SK-N-SH (cell line): ENCODE measurements around the gene ERMAP. TPM values are rescaled to one million over a fixed set of nuclear protein-coding genes. Genes with fewer than 3 reads are reported as not detected.

Experiments
- CTCF ChIA-PET: fragments of 300-600, 350-600 bp; formaldehyde crosslinking; extraction: SDS; loops from one replicate; lab custom pipeline; 2021; lab: Yijun Ruan, JAX
- POLR2A ChIA-PET: fragments of 350-600 bp; sonication (Branson Sonifier 250); formaldehyde crosslinking; extraction: SDS; loops from one replicate; lab custom pipeline; 2020; ENCODE audit warnings: antibody characterized with exemption, inconsistent platforms; lab: Yijun Ruan, JAX
- DNase-seq: peaks from one replicate; pipeline ENCODE4 v3.0.0; 2012
- H2AFZ ChIP-seq: fragments of 200-600 bp; sonication (generic); 2 replicates; pipeline ENCODE4 v1.8.1; 2016; ENCODE audit warnings: antibody characterized with exemption, mild to moderate bottlenecking, low read depth
- H3F3A ChIP-seq: fragments of 200-600 bp; sonication (generic); replicated peaks from 2 replicates; pipeline ENCODE3; 2016; ENCODE audit warnings: antibody characterized with exemption, mild to moderate bottlenecking; ENCODE audit not compliant: insufficient read depth
- H3K27ac ChIP-seq, 2 experiments: fragments of 200-500 bp in 1 of 2; fragments of 200-600 bp in 1 of 2; sonication (Bioruptor generic) in 1 of 2; sonication (generic), shearing (Covaris generic) in 1 of 2; 2 replicates each; pipeline versions ENCODE4 v1.5.1 to v1.6.1; 2014 to 2016; ENCODE audit warnings: low read depth in 2 of 2, inconsistent platforms in 1 of 2, low read length in 1 of 2, mild to moderate bottlenecking in 1 of 2, mixed read lengths in 1 of 2
- H3K27me3 ChIP-seq: fragments of 200-600 bp; sonication (generic), shearing (Covaris generic); 2 replicates; pipeline ENCODE4 v1.6.1; 2016; ENCODE audit warnings: mixed run types; ENCODE audit not compliant: insufficient read depth
- H3K36me3 ChIP-seq, 2 experiments: fragments of 200-500 bp in 1 of 2; fragments of 200-600 bp in 1 of 2; sonication (Bioruptor generic) in 1 of 2; sonication (generic) in 1 of 2; replicated peaks in 1 of 2; 2 replicates each; pipeline versions ENCODE3 to v1.5.1; 2014 to 2016; ENCODE audit warnings: low read length in 1 of 2, mild to moderate bottlenecking in 1 of 2; ENCODE audit not compliant: insufficient read depth in 2 of 2, control insufficient read depth in 1 of 2
- H3K4me1 ChIP-seq, 2 experiments: fragments of 200-500 bp in 1 of 2; fragments of 200-600 bp in 1 of 2; sonication (Bioruptor generic) in 1 of 2; sonication (generic), shearing (Covaris generic) in 1 of 2; 2 replicates each; pipeline versions ENCODE4 v1.5.1 to v1.6.1; 2014 to 2016; ENCODE audit warnings: low read depth in 1 of 2, low read length in 1 of 2, mixed run types in 1 of 2; ENCODE audit not compliant: insufficient read depth in 2 of 2, control insufficient read depth in 1 of 2
- H3K4me2 ChIP-seq: fragments of 200-600 bp; sonication (generic), shearing (Covaris generic); 2 replicates; pipeline ENCODE4 v1.6.1; 2017; ENCODE audit warnings: mixed run types
- H3K4me3 ChIP-seq, 2 experiments: fragments of 200-500 bp in 1 of 2; fragments of 200-600 bp in 1 of 2; sonication (Bioruptor generic) in 1 of 2; sonication (generic), shearing (Covaris generic) in 1 of 2; 2 replicates each; pipeline versions ENCODE4 v1.5.1 to v1.8.1; 2014 to 2016; ENCODE audit warnings: low read depth in 2 of 2, inconsistent platforms in 1 of 2, low read length in 1 of 2, mild to moderate bottlenecking in 1 of 2, mixed read lengths in 1 of 2, moderate library complexity in 1 of 2
- H3K79me2 ChIP-seq: fragments of 200-600 bp; sonication (generic); 2 replicates; pipeline ENCODE4 v1.8.1; 2017; ENCODE audit warnings: mild to moderate bottlenecking; ENCODE audit not compliant: insufficient read depth
- H3K9ac ChIP-seq: fragments of 200-600 bp; sonication (generic); 2 replicates; pipeline ENCODE4 v1.6.1; 2017; ENCODE audit warnings: mixed run types
- H3K9me2 ChIP-seq: fragments of 200-600 bp; sonication (generic); 2 replicates; pipeline ENCODE4 v1.6.1; 2017; ENCODE audit warnings: mixed run types
- H3K9me3 ChIP-seq: fragments of 200-600 bp; sonication (generic); 2 replicates; pipeline ENCODE4 v1.6.1; 2017; ENCODE audit warnings: mixed run types, mild to moderate bottlenecking, moderate library complexity
- H4K20me1 ChIP-seq: fragments of 200-600 bp; sonication (generic); 2 replicates; pipeline ENCODE4 v1.6.1; 2017; ENCODE audit warnings: mild to moderate bottlenecking, mixed run types; ENCODE audit not compliant: insufficient read depth
- CHD2 ChIP-seq: fragments of 150-350 bp; IDR thresholded peaks from 2 replicates; pipeline ENCODE4 v1.6.1; 2018; ENCODE audit warnings: low read length; ENCODE audit not compliant: partially characterized antibody
- EP300 ChIP-seq, 2 experiments: IDR thresholded peaks; 2 replicates each; pipeline versions ENCODE4 v1.4.0 to v1.6.1; 2012; ENCODE audit warnings: borderline replicate concordance in 1 of 2, low read depth in 1 of 2, low read length in 1 of 2
- GATA2 ChIP-seq: sonication (generic); formaldehyde crosslinking; IDR thresholded peaks from 2 replicates; pipeline ENCODE4 v1.5.0; 2020; ENCODE audit warnings: mild to moderate bottlenecking, missing genetic modification reagents
- RXRA ChIP-seq: IDR thresholded peaks from 2 replicates; pipeline ENCODE4 v1.4.0; 2012; ENCODE audit warnings: low read depth, mild to moderate bottlenecking, borderline replicate concordance
- SMC3 ChIP-seq: IDR thresholded peaks from 2 replicates; pipeline ENCODE4 v1.6.1; 2012; ENCODE audit warnings: low read depth, low read length, improper control_type of control experiment
- WGBS: methylation state at CpG from one replicate; pipeline ENCODE4 v1.1.6; 2017; ENCODE audit warnings: low lambda C conversion rate; 5-methylcytosine and 5-hydroxymethylcytosine counted together
- polyA plus RNA-seq, 3 experiments: library from polyadenylated mRNA; depleted of rRNA; stranded (reverse); fragments of >200 nt; gene quantifications; 2 replicates each; pipeline ENCODE4 v1.2.3, GENCODE V29; 2012
- TF ChIP-seq, protein P1 (sequence below): fragments of 200-600 bp; sonication (generic); IDR thresholded peaks from 2 replicates; pipeline ENCODE4 v1.6.1; 2017; ENCODE audit warnings: antibody characterized with exemption, mild to moderate bottlenecking, moderate library complexity
- TF ChIP-seq, protein P2 (sequence below): IDR thresholded peaks from 2 replicates; pipeline ENCODE4 v1.6.1; 2012; ENCODE audit warnings: mild to moderate bottlenecking, low read depth, low read length, moderate library complexity
- TF ChIP-seq, protein P3 (sequence below): IDR thresholded peaks from 2 replicates; pipeline ENCODE4 v1.4.0; 2012; ENCODE audit warnings: low read depth
- TF ChIP-seq, protein P4 (sequence below): fragments of 150-350 bp; IDR thresholded peaks from 2 replicates; pipeline ENCODE4 v1.6.1; 2017; ENCODE audit warnings: antibody characterized with exemption, low read length, low read depth, borderline replicate concordance
- TF ChIP-seq, protein P5 (sequence below): fragments of 150-350 bp; IDR thresholded peaks from 2 replicates; pipeline ENCODE4 v1.6.1; 2016; ENCODE audit warnings: mild to moderate bottlenecking, low read depth, low read length

Gene ERMAP
- polyA plus RNA-seq, 1 of the 3 experiments (the other 2 are of a cell fraction): 10.4 TPM

DNA sequence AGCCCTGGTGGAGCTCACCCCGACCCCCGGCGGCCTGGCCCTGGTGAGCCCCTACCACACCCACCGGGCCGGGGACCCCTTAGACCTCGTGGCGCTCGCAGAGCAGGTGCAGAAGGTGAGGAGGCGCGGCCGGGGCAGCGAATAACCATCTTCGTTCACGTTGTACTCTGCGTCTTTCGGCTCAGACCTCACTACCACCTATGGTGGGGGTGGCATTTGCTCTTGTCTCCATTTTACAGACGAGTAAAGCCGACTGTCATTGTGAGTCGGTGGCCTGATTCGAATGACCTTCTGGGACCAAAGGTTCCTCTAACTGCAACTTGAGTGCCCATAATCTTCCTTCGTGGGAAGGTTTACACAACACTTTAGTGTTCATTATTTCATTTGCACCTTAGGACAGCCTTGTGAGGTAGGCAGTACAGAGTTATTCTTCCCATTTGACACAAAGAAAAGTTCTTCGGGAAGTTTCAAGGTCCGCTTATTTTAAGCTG is 49.4 kb upstream of the ERMAP start (continued):
- TF ChIP-seq, protein P1, sequence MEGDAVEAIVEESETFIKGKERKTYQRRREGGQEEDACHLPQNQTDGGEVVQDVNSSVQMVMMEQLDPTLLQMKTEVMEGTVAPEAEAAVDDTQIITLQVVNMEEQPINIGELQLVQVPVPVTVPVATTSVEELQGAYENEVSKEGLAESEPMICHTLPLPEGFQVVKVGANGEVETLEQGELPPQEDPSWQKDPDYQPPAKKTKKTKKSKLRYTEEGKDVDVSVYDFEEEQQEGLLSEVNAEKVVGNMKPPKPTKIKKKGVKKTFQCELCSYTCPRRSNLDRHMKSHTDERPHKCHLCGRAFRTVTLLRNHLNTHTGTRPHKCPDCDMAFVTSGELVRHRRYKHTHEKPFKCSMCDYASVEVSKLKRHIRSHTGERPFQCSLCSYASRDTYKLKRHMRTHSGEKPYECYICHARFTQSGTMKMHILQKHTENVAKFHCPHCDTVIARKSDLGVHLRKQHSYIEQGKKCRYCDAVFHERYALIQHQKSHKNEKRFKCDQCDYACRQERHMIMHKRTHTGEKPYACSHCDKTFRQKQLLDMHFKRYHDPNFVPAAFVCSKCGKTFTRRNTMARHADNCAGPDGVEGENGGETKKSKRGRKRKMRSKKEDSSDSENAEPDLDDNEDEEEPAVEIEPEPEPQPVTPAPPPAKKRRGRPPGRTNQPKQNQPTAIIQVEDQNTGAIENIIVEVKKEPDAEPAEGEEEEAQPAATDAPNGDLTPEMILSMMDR: no peak

DNA sequence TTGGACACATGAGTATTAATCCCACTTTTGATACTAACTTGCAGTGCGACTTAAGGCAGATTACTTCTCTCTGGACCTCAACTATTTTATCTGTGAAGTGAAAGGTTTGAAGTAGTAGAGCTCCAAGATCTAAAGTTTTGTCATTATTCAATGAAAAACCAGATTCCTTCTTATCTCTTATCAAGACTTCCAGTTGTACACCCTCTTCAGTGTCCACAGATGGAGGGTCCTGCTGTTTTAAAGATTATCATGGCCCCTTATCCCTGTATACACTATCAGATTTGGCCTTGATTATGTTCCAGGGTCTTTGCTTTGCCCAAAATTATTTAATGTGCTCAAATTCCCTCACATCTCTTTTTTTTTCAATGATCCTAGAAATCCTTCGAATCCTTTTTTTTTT is 48.8 kb upstream of the ERMAP start:
- peaks cover 94% of the 10 kb centered on the region for H3K79me2 ChIP-seq
- CTCF ChIA-PET: interaction anchor here (0.7 to 10.1 kb wide), 5 partner anchors 9 to 595 kb away, joined by 3 to 75 read pairs (median 4); partner anchors contain the start of gene ZNF691
- WGBS: 59% methylated on average over 2 of the region's 2 CpGs

More for the DNA sequence above, 48.8 kb upstream of the ERMAP start:
- POLR2A ChIA-PET: interaction anchor here (1.2 kb wide), 1 partner anchor 78 kb away, joined by 3 read pairs; the partner anchor contains the start of gene ZNF691
- no peak for DNase-seq
- Histone ChIP-seq H3K9ac (peak overlapping the region; percentile 74; the same call in 1 of the 2 replicates), H3K9me2 (no peaks in the 10 kb centered on the region), H3K4me2 (peak overlapping the region; percentile 76), H2AFZ (no peak overlapping the region), H3K27me3 (no peaks in the 10 kb centered on the region), H3K36me3 (peaks cover 9 to 12% of the 10 kb centered on the region in 2 experiments), H4K20me1 (peaks cover 15% of the 10 kb centered on the region), H3K4me1 (peaks cover 4 to 12% of the 10 kb centered on the region in 2 experiments; a peak in 2 of 4 replicates), H3K27ac (no peak overlapping the region), H3K4me3 (peak overlapping the region; percentile 77 to 91), H3K9me3 (no peaks in the 10 kb centered on the region), H3F3A (peaks cover 14% of the 10 kb centered on the region)
- TF ChIP-seq, protein P2, sequence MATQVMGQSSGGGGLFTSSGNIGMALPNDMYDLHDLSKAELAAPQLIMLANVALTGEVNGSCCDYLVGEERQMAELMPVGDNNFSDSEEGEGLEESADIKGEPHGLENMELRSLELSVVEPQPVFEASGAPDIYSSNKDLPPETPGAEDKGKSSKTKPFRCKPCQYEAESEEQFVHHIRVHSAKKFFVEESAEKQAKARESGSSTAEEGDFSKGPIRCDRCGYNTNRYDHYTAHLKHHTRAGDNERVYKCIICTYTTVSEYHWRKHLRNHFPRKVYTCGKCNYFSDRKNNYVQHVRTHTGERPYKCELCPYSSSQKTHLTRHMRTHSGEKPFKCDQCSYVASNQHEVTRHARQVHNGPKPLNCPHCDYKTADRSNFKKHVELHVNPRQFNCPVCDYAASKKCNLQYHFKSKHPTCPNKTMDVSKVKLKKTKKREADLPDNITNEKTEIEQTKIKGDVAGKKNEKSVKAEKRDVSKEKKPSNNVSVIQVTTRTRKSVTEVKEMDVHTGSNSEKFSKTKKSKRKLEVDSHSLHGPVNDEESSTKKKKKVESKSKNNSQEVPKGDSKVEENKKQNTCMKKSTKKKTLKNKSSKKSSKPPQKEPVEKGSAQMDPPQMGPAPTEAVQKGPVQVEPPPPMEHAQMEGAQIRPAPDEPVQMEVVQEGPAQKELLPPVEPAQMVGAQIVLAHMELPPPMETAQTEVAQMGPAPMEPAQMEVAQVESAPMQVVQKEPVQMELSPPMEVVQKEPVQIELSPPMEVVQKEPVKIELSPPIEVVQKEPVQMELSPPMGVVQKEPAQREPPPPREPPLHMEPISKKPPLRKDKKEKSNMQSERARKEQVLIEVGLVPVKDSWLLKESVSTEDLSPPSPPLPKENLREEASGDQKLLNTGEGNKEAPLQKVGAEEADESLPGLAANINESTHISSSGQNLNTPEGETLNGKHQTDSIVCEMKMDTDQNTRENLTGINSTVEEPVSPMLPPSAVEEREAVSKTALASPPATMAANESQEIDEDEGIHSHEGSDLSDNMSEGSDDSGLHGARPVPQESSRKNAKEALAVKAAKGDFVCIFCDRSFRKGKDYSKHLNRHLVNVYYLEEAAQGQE: no peak
- no peak for TF ChIP-seq RXRA
- no peak for TF ChIP-seq EP300 (IDR thresholded peaks at IDR 0.05; ENCODE audit: borderline replicate concordance in 1 of 2, low read depth in 1 of 2, low read length in 1 of 2)
- TF ChIP-seq, protein P3, sequence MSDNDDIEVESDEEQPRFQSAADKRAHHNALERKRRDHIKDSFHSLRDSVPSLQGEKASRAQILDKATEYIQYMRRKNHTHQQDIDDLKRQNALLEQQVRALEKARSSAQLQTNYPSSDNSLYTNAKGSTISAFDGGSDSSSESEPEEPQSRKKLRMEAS: no peak
- TF ChIP-seq, protein P4, sequence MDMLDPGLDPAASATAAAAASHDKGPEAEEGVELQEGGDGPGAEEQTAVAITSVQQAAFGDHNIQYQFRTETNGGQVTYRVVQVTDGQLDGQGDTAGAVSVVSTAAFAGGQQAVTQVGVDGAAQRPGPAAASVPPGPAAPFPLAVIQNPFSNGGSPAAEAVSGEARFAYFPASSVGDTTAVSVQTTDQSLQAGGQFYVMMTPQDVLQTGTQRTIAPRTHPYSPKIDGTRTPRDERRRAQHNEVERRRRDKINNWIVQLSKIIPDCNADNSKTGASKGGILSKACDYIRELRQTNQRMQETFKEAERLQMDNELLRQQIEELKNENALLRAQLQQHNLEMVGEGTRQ: no peak
- TF ChIP-seq, protein P1: no peak
- no peak for TF ChIP-seq CHD2
- TF ChIP-seq, protein P5, sequence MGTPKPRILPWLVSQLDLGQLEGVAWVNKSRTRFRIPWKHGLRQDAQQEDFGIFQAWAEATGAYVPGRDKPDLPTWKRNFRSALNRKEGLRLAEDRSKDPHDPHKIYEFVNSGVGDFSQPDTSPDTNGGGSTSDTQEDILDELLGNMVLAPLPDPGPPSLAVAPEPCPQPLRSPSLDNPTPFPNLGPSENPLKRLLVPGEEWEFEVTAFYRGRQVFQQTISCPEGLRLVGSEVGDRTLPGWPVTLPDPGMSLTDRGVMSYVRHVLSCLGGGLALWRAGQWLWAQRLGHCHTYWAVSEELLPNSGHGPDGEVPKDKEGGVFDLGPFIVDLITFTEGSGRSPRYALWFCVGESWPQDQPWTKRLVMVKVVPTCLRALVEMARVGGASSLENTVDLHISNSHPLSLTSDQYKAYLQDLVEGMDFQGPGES: no peak
- TF ChIP-seq GATA2 (CRISPR knock-in tag): no peak
- TF ChIP-seq SMC3: no peak
